Panc1 (cell line): ENCODE data around the gene LCN6.

ENCODE experiments used
- CTCF ChIP-seq: fragments of 450-650 bp; IDR thresholded peaks from 2 replicates; pipeline ENCODE4 v1.5.1; 2017; ENCODE audit warnings: mild to moderate bottlenecking
- POLR2AphosphoS5 ChIP-seq: IDR thresholded peaks from 2 replicates; pipeline ENCODE4 v1.6.1; 2012; ENCODE audit warnings: mild to moderate bottlenecking, low read depth, low read length, moderate library complexity
- REST ChIP-seq, 2 experiments: IDR thresholded peaks; 2 replicates each; pipeline ENCODE4 v1.6.1; 2011 to 2012; ENCODE audit warnings: low read depth in 2 of 2, control low read depth in 1 of 2, low read length in 1 of 2, mild to moderate bottlenecking in 1 of 2, moderate library complexity in 1 of 2; ENCODE audit not compliant: insufficient read depth in 1 of 2
- SIN3A ChIP-seq: IDR thresholded peaks from 2 replicates; pipeline ENCODE4 v1.6.1; 2012; ENCODE audit warnings: low read depth, mild to moderate bottlenecking, low read length, moderate library complexity, borderline replicate concordance; ENCODE audit not compliant: insufficient read depth

- TF ChIP-seq CTCF (no peak), REST (IDR thresholded peaks at IDR 0.05; ENCODE audit: insufficient read depth in 1 of 2, low read depth in 2 of 2, low read length in 1 of 2) (no peak), POLR2AphosphoS5 (no peak), SIN3A (no peak)
Observed at GRCh38 chr9:136771907-136772415, 23.6 kb upstream of the LCN6 start.
